HepG2 (cell line): ENCODE measurements around the gene PTGIR. TPM values are rescaled to one million over a fixed set of nuclear protein-coding genes. Genes with fewer than 3 reads are reported as not detected.
A peak's percentile ranks its signal among the peaks of the same experiment; 100 is the strongest.

Experiments used
- ATAC-seq: fragments of 200-7000 bp; cut with Tn5 transposase; 3 replicates; pipeline ENCODE4 v1.9.1; 2020; ENCODE audit warnings: mild to moderate bottlenecking, moderate library complexity
- BruUV-seq: library from RNA; stranded (reverse); fragments of 400-500 nt; replicated peaks from 2 replicates; lab custom pipeline; 2021; lab: Mats Ljungman, UMichigan
- CTCF ChIA-PET: fragments of 300-600 bp; formaldehyde crosslinking; extraction: SDS; loops from one replicate; lab custom pipeline; 2021; ENCODE audit warnings: low total read pairs, inconsistent platforms, low intra/inter-chr PET ratio; lab: Yijun Ruan, JAX
- POLR2A ChIA-PET: fragments of 350-600 bp; sonication (Branson Sonifier 250); formaldehyde crosslinking; loops from one replicate; lab custom pipeline; 2020; ENCODE audit warnings: antibody characterized with exemption, inconsistent platforms; lab: Yijun Ruan, JAX
- DNase-seq: peaks from one replicate; pipeline ENCODE4 v3.0.0-alpha.2; 2015; ENCODE audit warnings: low spot score
- FAIRE-seq: peaks from 3 replicates; lab custom pipeline; 2011; peaks lifted over from hg19 to GRCh38; lab: Jason Lieb, UNC
- H2AFZ ChIP-seq: one replicate; pipeline ENCODE4 v1.6.1; 2011; ENCODE audit warnings: low read length, inconsistent platforms
- H3K27ac ChIP-seq: fragments of 300-600 bp; 3 replicates; pipeline ENCODE4 v1.8.0; 2011; ENCODE audit warnings: mixed run types, mild to moderate bottlenecking, mixed read lengths, low read length, inconsistent platforms; ENCODE audit not compliant: insufficient read depth; ENCODE audit errors: extremely low read length
- H3K27me3 ChIP-seq, 2 experiments: fragments of 200-600 bp in 1 of 2; 2 replicates in 1 of 2; 3 replicates in 1 of 2; pipeline versions ENCODE4 v1.6.0 to v1.8.0; 2011; ENCODE audit warnings: low read length in 2 of 2, mild to moderate bottlenecking in 2 of 2, moderate library complexity in 2 of 2, inconsistent platforms in 1 of 2; ENCODE audit not compliant: insufficient read depth in 2 of 2, control insufficient read depth in 1 of 2
- H3K36me3 ChIP-seq, 2 experiments: fragments of 200-600 bp in 1 of 2; replicated peaks in 1 of 2; 2 replicates in 1 of 2; 3 replicates in 1 of 2; pipeline versions ENCODE4 v1.5.1 to v1.8.0; 2011; ENCODE audit warnings: low read length in 2 of 2, inconsistent platforms in 1 of 2; ENCODE audit not compliant: insufficient read depth in 2 of 2, control insufficient read depth in 1 of 2
- H3K4me1 ChIP-seq: 2 replicates; pipeline ENCODE4 v1.5.1; 2012; ENCODE audit warnings: low read length, inconsistent platforms; ENCODE audit not compliant: insufficient read depth
- H3K4me2 ChIP-seq: 2 replicates; pipeline ENCODE4 v1.6.0; 2011; ENCODE audit warnings: low read depth, low read length, inconsistent platforms
- H3K4me3 ChIP-seq, 3 experiments: fragments of 200-600 bp in 1 of 3; sonication (generic), shearing (Covaris generic) in 1 of 3; replicated peaks in 1 of 3; 2 replicates each; pipeline ENCODE4 v1.5.1; 2011 to 2016; ENCODE audit warnings: low read length in 3 of 3, inconsistent platforms in 2 of 3, low read depth in 2 of 3, mild to moderate bottlenecking in 2 of 3, control low read depth in 1 of 3, mixed read lengths in 1 of 3; ENCODE audit not compliant: insufficient read depth in 1 of 3
- H3K79me2 ChIP-seq: one replicate; pipeline ENCODE4 v1.6.1; 2011; ENCODE audit warnings: low read length, inconsistent platforms; ENCODE audit not compliant: insufficient read depth
- H3K9ac ChIP-seq: 2 replicates; pipeline ENCODE4 v1.6.0; 2011; ENCODE audit warnings: mild to moderate bottlenecking, low read depth, low read length, inconsistent platforms; ENCODE audit not compliant: insufficient read depth
- H3K9me3 ChIP-seq: 2 replicates; pipeline ENCODE4 v1.5.1; 2012; ENCODE audit warnings: mild to moderate bottlenecking, low read length
- H4K20me1 ChIP-seq: 2 replicates; pipeline ENCODE4 v1.6.0; 2011; ENCODE audit warnings: inconsistent platforms, mild to moderate bottlenecking, low read length, moderate library complexity; ENCODE audit not compliant: insufficient read depth
- GZF1 ChIP-seq: sonication (generic); formaldehyde crosslinking; IDR thresholded peaks from 2 replicates; pipeline ENCODE4 v1.5.1; 2020; ENCODE audit warnings: mild to moderate bottlenecking, missing genetic modification reagents
- NFE2L1 ChIP-seq: sonication (generic); formaldehyde crosslinking; IDR thresholded peaks from 2 replicates; pipeline ENCODE4 v1.4.0; 2020; ENCODE audit warnings: missing genetic modification reagents, mild to moderate bottlenecking, borderline replicate concordance
- NR2F6 ChIP-seq, 2 experiments: IDR thresholded peaks; 2 replicates each; pipeline ENCODE4 v1.6.1; 2016; ENCODE audit warnings: antibody characterized with exemption in 1 of 2, mild to moderate bottlenecking in 1 of 2
- PCBP1 ChIP-seq: fragments of 200-400 bp; formaldehyde crosslinking; IDR thresholded peaks from 2 replicates; pipeline ENCODE4 v1.6.1; 2017; ENCODE audit warnings: mild to moderate bottlenecking, low read depth, low read length, borderline replicate concordance
- RFX1 ChIP-seq: fragments of 450-650 bp; IDR thresholded peaks from 2 replicates; pipeline ENCODE4 v1.6.1; 2017
- RFX5 ChIP-seq: IDR thresholded peaks from 2 replicates; pipeline ENCODE4 v1.6.1; 2011; ENCODE audit warnings: low read depth, low read length, improper control_type of control experiment
- RNF2 ChIP-seq: fragments of 450-650 bp; conservative IDR thresholded peaks from 2 replicates; pipeline ENCODE4 v1.6.1; 2016; ENCODE audit warnings: low read depth
- SCMH1 ChIP-seq: sonication (generic); formaldehyde crosslinking; IDR thresholded peaks from 2 replicates; pipeline ENCODE4 v1.9.0; 2021; ENCODE audit warnings: missing genetic modification reagents, mild to moderate bottlenecking, borderline replicate concordance
- SMARCC2 ChIP-seq: fragments of 450-650 bp; IDR thresholded peaks from 2 replicates; pipeline ENCODE4 v1.6.1; 2017; ENCODE audit warnings: antibody characterized with exemption, mild to moderate bottlenecking
- TSC22D2 ChIP-seq: sonication (generic); formaldehyde crosslinking; IDR thresholded peaks from 2 replicates; pipeline ENCODE4 v1.5.1; 2020; ENCODE audit warnings: missing genetic modification reagents, mild to moderate bottlenecking, borderline replicate concordance
- WGBS: methylation state at CpG from one replicate; pipeline ENCODE4 v1.1.6; 2017; ENCODE audit warnings: low lambda C conversion rate; 5-methylcytosine and 5-hydroxymethylcytosine counted together
- in situ Hi-C: cut with HindIII; loops from 2 replicates; pipeline ENCODE4 v1.10.0; 2017; ENCODE audit warnings: low pct_unique_long_range_greater_than_20kb; ENCODE audit not compliant: extremely low pct_ligation_motif_present
- intact Hi-C: fragments of 100-400 bp; cut with micrococcal nuclease; formaldehyde crosslinking; loops from one replicate; pipeline ENCODE4 v1.10.0; 2022; ENCODE audit not compliant: unreplicated experiment
- polyA plus RNA-seq, 8 experiments: library from polyadenylated mRNA; depleted of rRNA in 3 of 8; stranded (reverse) in 7 of 8; unstranded in 1 of 8; fragments of >200 nt; fragmentation: Illumina TruSeq in 4 of 8; extraction: Trizol in 4 of 8; gene quantifications; 2 replicates each; pipeline versions ENCODE4 v1.2.1 to v1.2.3, GENCODE V29; 2011 to 2016; ENCODE audit warnings: low read depth in 4 of 8, missing spikeins in 1 of 8, mixed read lengths in 1 of 8; ENCODE audit not compliant: insufficient read depth in 1 of 8
- total RNA-seq, 5 experiments: library from RNA; depleted of rRNA; stranded (reverse); fragments of >200 nt; fragmentation: Illumina TruSeq; extraction: Trizol; gene quantifications; 2 replicates each; pipeline ENCODE4 v1.2.3, GENCODE V29; 2016; ENCODE audit warnings: low read depth in 1 of 5
- TF ChIP-seq, protein P1 (sequence below): sonication (generic); formaldehyde crosslinking; IDR thresholded peaks from 2 replicates; pipeline ENCODE4 v1.5.0; 2020; ENCODE audit warnings: missing genetic modification reagents
- TF ChIP-seq, protein P2 (sequence below): sonication (generic); formaldehyde crosslinking; IDR thresholded peaks from 2 replicates; pipeline ENCODE4 v1.8.1; 2023; ENCODE audit warnings: mild to moderate bottlenecking, moderate library complexity, missing genetic modification reagents
- TF ChIP-seq, protein P3 (sequence below): sonication (generic); formaldehyde crosslinking; IDR thresholded peaks from 2 replicates; pipeline ENCODE4 v1.5.0; 2020; ENCODE audit warnings: mild to moderate bottlenecking, missing genetic modification reagents
- TF ChIP-seq, protein P4 (sequence below): sonication (generic); formaldehyde crosslinking; IDR thresholded peaks from 2 replicates; pipeline ENCODE4 v1.4.0; 2020; ENCODE audit warnings: missing genetic modification reagents
- TF ChIP-seq, protein P5 (sequence below): sonication (generic); formaldehyde crosslinking; IDR thresholded peaks from 2 replicates; pipeline ENCODE4 v1.9.0; 2021; ENCODE audit warnings: missing genetic modification reagents, borderline replicate concordance

Gene PTGIR
- total and polyA plus RNA-seq, 2 of the 13 experiments (the other 11 are each of a cell fraction or from before 2014, with no cell fraction given) = not detected

DNA sequence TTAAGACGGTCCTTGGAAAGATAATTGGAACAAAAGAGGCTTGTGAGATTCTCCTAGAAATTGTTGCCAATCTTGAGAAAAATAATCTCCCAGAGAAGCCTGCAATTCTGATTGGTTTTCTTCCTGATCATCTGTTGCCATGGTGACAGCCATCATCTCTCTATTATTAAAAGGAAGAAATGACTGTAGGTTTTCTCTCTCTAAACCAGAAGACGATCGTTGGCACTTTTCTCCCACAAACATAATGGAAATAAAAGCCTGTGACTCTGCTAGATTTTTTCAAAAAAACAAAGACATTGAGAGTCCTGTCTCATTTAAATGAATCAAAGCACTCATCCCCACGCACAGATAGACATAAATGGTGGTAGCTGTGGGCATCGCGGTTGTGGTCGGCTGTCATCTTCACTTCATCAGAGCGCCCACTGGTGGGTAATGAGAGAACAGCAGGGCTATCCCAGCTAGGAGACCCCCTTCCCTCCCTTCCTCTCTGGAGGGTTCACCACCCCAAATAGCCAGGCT lies 45.5 kb downstream of the PTGIR start:
- Histone ChIP-seq H3K79me2 (no peaks in the 10 kb centered on the region), H3K36me3 (no peaks in the 10 kb centered on the region), H2AFZ (no peak overlapping the region)
- ChIA-PET POLR2A (no interaction called here), CTCF (no interaction called here)
- TF ChIP-seq, protein P1, sequence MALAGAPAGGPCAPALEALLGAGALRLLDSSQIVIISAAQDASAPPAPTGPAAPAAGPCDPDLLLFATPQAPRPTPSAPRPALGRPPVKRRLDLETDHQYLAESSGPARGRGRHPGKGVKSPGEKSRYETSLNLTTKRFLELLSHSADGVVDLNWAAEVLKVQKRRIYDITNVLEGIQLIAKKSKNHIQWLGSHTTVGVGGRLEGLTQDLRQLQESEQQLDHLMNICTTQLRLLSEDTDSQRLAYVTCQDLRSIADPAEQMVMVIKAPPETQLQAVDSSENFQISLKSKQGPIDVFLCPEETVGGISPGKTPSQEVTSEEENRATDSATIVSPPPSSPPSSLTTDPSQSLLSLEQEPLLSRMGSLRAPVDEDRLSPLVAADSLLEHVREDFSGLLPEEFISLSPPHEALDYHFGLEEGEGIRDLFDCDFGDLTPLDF (CRISPR knock-in tag) = no peak
- TF ChIP-seq, protein P2, sequence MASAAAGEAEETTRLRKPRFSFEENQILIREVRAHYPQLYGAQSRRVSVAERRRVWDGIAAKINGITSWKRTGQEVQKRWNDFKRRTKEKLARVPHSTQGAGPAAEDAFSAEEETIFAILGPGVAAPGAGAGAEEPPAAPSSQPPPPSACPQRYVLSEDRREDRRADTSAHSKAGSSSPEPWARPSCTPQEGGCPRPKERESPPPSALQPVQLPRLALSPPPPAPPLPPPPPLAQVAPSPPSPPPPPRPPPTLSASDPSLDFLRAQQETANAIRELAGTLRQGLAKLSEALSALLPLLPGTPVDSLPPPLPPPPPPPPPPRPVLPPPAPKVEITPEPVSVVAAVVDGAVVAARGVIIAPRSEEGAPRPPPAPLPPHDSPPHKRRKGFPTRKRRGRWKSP (CRISPR knock-in tag) = no peak
- TF ChIP-seq, protein P3, sequence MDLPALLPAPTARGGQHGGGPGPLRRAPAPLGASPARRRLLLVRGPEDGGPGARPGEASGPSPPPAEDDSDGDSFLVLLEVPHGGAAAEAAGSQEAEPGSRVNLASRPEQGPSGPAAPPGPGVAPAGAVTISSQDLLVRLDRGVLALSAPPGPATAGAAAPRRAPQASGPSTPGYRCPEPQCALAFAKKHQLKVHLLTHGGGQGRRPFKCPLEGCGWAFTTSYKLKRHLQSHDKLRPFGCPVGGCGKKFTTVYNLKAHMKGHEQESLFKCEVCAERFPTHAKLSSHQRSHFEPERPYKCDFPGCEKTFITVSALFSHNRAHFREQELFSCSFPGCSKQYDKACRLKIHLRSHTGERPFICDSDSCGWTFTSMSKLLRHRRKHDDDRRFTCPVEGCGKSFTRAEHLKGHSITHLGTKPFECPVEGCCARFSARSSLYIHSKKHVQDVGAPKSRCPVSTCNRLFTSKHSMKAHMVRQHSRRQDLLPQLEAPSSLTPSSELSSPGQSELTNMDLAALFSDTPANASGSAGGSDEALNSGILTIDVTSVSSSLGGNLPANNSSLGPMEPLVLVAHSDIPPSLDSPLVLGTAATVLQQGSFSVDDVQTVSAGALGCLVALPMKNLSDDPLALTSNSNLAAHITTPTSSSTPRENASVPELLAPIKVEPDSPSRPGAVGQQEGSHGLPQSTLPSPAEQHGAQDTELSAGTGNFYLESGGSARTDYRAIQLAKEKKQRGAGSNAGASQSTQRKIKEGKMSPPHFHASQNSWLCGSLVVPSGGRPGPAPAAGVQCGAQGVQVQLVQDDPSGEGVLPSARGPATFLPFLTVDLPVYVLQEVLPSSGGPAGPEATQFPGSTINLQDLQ = no peak
- TF ChIP-seq NR2F6 (IDR thresholded peaks at IDR 0.05) (no peak), NR2F6 (CRISPR knock-in tag; IDR thresholded peaks at IDR 0.05) (no peak), RFX1 (peak; percentile 23; the same call in 1 of the 2 replicates), NFE2L1 (CRISPR knock-in tag) (no peak), SCMH1 (no peak), GZF1 (CRISPR knock-in tag) (no peak), RFX5 (peak; percentile 92), SMARCC2 (no peak), RNF2 (no peak), PCBP1 (no peak), TSC22D2 (CRISPR knock-in tag) (no peak)
- TF ChIP-seq, protein P4, sequence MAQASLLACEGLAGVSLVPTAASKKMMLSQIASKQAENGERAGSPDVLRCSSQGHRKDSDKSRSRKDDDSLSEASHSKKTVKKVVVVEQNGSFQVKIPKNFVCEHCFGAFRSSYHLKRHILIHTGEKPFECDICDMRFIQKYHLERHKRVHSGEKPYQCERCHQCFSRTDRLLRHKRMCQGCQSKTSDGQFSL = no peak
- TF ChIP-seq, protein P5, sequence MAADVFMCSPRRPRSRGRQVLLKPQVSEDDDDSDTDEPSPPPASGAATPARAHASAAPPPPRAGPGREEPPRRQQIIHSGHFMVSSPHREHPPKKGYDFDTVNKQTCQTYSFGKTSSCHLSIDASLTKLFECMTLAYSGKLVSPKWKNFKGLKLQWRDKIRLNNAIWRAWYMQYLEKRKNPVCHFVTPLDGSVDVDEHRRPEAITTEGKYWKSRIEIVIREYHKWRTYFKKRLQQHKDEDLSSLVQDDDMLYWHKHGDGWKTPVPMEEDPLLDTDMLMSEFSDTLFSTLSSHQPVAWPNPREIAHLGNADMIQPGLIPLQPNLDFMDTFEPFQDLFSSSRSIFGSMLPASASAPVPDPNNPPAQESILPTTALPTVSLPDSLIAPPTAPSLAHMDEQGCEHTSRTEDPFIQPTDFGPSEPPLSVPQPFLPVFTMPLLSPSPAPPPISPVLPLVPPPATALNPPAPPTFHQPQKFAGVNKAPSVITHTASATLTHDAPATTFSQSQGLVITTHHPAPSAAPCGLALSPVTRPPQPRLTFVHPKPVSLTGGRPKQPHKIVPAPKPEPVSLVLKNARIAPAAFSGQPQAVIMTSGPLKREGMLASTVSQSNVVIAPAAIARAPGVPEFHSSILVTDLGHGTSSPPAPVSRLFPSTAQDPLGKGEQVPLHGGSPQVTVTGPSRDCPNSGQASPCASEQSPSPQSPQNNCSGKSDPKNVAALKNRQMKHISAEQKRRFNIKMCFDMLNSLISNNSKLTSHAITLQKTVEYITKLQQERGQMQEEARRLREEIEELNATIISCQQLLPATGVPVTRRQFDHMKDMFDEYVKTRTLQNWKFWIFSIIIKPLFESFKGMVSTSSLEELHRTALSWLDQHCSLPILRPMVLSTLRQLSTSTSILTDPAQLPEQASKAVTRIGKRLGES = no peak
- TF ChIP-seq, all 625 proteins: peak for 2
- Histone ChIP-seq H3K4me1 (peaks cover 3% of the 10 kb centered on the region), H3K9ac (no peak overlapping the region), H4K20me1 (no peaks in the 10 kb centered on the region), H3K27ac (no peak overlapping the region), H3K9me3 (no peaks in the 10 kb centered on the region), H3K27me3 (peaks cover 0 to 2% of the 10 kb centered on the region in 2 experiments; a peak in 1 of 5 replicates), H3K4me3 (no peak overlapping the region), H3K4me2 (no peak overlapping the region)
- in situ Hi-C loops = no loop called here
- 61% methylated on average over 8 of the region's 8 CpGs for WGBS
- BruUV-seq = no TSS peak
- FAIRE-seq (no peak), ATAC-seq (no peak), DNase-seq (no peak)
- intact Hi-C loops = no loop called here
